Activated CD4-positive, alpha-beta memory T cell treated with anti-CD3 and anti-CD28 coated beads, Interleukin-2, amount 10 ng/mL, durations not matched to agents 7 days and 5 days (primary cell): ENCODE data around the gene MIB2. TPM values are rescaled to one million over a fixed set of nuclear protein-coding genes. Genes with fewer than 3 reads are reported as not detected.

Experiments
- CTCF ChIA-PET: fragments of 350-600 bp; sonication (Branson Sonifier 250); formaldehyde crosslinking; loops from one replicate; lab custom pipeline; 2021; ENCODE audit warnings: antibody characterized with exemption, inconsistent platforms; lab: Charles Lee
- POLR2A ChIA-PET: fragments of 350-600 bp; sonication (Branson Sonifier 250); formaldehyde crosslinking; loops from one replicate; lab custom pipeline; 2021; ENCODE audit warnings: antibody characterized with exemption; lab: Charles Lee
- DNase-seq: peaks from one replicate; pipeline ENCODE4 v3.0.0-alpha.2; 2020
- H3K27ac Mint-ChIP-seq: one replicate; pipeline ENCODE4 v1.8.0; 2021; ENCODE audit warnings: mild to moderate bottlenecking, mixed read lengths
- H3K27me3 Mint-ChIP-seq: one replicate; pipeline ENCODE4 v1.8.0; 2021; ENCODE audit warnings: mixed read lengths
- H3K36me3 Mint-ChIP-seq: one replicate; pipeline ENCODE4 v1.8.0; 2021; ENCODE audit warnings: low read depth, mixed read lengths
- H3K4me1 Mint-ChIP-seq: one replicate; pipeline ENCODE4 v1.8.0; 2021; ENCODE audit warnings: mixed read lengths
- H3K4me3 Mint-ChIP-seq: one replicate; pipeline ENCODE4 v1.8.0; 2021; ENCODE audit warnings: mild to moderate bottlenecking, mixed read lengths
- H3K9me3 Mint-ChIP-seq: one replicate; pipeline ENCODE4 v1.8.0; 2021; ENCODE audit warnings: mixed read lengths
- total RNA-seq, 2 experiments: library from RNA; stranded (reverse); gene quantifications; one replicate each; pipeline ENCODE4 v1.2.3, GENCODE V29; 2021

MIB2 gene
- total RNA-seq, 2 experiments from 2014 or later: 37.2 to 37.5 TPM

DNA sequence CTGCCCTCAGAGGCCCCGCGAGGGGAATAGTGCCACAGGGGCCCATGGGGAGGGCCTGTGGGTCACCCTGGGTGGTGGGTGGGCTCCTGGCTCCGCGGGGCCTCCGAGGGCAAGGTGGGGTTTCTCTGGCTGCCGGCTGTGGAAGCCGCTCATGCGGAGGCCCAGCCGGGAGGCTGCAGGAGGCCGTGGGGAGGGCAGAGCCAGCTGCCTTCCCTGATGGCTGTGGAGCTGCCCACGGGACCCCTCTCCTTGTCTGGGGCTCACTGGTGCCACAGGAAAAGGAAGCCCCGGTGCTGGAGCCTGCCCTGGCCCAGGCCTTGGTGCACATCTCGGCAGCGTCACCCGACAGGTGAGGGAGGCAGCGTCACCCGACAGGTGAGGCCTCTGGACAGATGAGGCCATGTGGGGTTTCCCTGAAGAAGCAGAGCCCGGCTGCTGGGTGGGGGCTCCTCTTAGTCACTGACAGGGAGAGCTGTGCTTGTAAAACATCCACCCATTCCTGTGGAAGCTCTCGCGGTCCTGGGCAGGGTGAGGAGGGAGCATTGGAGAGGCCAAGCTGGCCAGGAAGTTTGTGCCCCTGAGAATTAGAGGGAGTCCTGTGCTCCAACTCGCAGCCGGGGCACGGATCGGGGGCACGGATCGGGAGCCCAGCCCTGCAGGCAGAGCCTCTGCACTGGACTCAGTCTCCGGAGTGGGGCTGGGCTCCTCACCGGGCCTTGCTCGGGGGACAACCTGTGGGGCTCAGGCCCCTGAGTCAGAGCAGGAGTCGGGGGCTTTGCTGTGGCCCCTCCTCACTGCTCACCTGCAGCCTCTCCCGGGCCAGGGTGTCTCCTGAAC lies 6.1 kb downstream of the MIB2 start:
- Mint-ChIP-seq H3K36me3 (no peaks in the 10 kb centered on the region), H3K4me1 (peaks cover 11% of the 10 kb centered on the region), H3K27ac (no peak overlapping the region), H3K4me3 (no peak overlapping the region), H3K27me3 (no peaks in the 10 kb centered on the region), H3K9me3 (no peaks in the 10 kb centered on the region)
- no peak for DNase-seq
- ChIA-PET POLR2A (interaction anchor here (0.9 to 1.1 kb wide), 2 partner anchors 7 to 9 kb away, joined by 3 to 4 read pairs; no protein-coding TSS in a partner anchor), CTCF (no interaction called here)

DNA sequence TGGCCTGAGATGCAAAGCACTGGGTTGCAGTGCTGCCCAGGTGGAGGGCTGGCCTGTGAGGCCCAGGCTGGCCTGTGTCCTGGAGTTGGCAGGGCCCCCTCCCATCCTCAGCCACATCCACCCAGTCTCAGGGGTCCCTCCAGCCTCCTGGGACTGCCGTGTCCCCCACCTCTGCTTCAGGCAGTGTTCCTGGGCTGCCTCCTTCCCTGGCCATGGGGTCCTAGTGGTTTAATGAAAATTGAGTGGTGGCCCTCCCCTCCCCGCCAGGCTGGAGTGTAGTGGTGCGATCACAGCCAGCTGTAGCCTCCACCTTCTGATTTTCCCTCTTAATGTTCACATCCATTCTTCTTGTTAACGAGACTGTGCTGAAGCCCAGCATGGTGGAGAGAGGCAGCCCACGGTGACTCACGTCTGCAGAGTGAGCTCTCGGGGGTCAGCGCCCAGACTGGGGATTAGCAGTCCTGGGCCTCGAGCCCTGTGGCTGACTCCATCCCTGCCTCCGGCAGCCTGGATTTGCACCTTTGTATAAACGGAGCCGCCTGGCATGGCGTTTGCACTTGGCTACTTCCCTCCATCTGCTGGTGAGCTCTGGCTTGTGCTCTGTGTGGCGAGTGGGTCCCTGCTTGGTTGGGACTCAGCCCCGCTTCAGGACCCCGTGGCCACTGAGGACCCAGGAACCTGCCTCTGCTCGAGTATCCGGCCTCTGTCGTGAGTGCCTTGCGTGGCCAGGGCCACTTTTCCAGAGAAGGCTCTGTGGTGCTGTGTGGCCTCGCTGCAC lies 6.9 kb downstream of the MIB2 start:
- H3K27me3 Mint-ChIP-seq: no peaks in the 10 kb centered on the region
- ChIA-PET CTCF (no interaction called here), POLR2A (interaction anchor here (1.1 kb wide), 1 partner anchor 8 kb away, joined by 4 read pairs; no protein-coding TSS in a partner anchor)
- no peak overlapping the region for H3K4me3 Mint-ChIP-seq
- no peaks in the 10 kb centered on the region for H3K36me3 Mint-ChIP-seq
- peaks cover 5% of the 10 kb centered on the region for H3K4me1 Mint-ChIP-seq
- H3K9me3 Mint-ChIP-seq: no peaks in the 10 kb centered on the region
- DNase-seq: no peak
- no peak overlapping the region for H3K27ac Mint-ChIP-seq

GRCh38 chr1:1622788-1623094 lies 7.4 kb downstream of the MIB2 start:
- ChIA-PET CTCF (no interaction called here), POLR2A (no interaction called here)
- no peaks in the 10 kb centered on the region for H3K9me3 Mint-ChIP-seq
- no peak overlapping the region for H3K4me3 Mint-ChIP-seq
- H3K36me3 Mint-ChIP-seq: no peaks in the 10 kb centered on the region
- no peak overlapping the region for H3K27ac Mint-ChIP-seq
- H3K4me1 Mint-ChIP-seq: no peaks in the 10 kb centered on the region
- no peak for DNase-seq
- H3K27me3 Mint-ChIP-seq: no peaks in the 10 kb centered on the region

- DNase-seq: no peak
- Mint-ChIP-seq H3K27me3 (no peaks in the 10 kb centered on the region), H3K27ac (no peak overlapping the region), H3K36me3 (no peaks in the 10 kb centered on the region), H3K9me3 (no peaks in the 10 kb centered on the region), H3K4me1 (no peaks in the 10 kb centered on the region), H3K4me3 (no peak overlapping the region)
- ChIA-PET POLR2A (no interaction called here), CTCF (no interaction called here)
Observed at GRCh38 chr1:1623181-1623630, 7.9 kb downstream of the MIB2 start.

GRCh38 chr1:1623631-1624442 lies 8.5 kb downstream of the MIB2 start:
- Mint-ChIP-seq H3K4me3 (no peak overlapping the region), H3K4me1 (no peaks in the 10 kb centered on the region), H3K36me3 (no peaks in the 10 kb centered on the region), H3K9me3 (no peaks in the 10 kb centered on the region), H3K27ac (no peak overlapping the region), H3K27me3 (no peaks in the 10 kb centered on the region)
- no peak for DNase-seq
- CTCF ChIA-PET: no interaction called here
- POLR2A ChIA-PET: no interaction called here

- DNase-seq: no peak
- POLR2A ChIA-PET: no interaction called here
- Mint-ChIP-seq H3K9me3 (no peaks in the 10 kb centered on the region), H3K36me3 (no peaks in the 10 kb centered on the region), H3K27ac (no peak overlapping the region), H3K4me1 (no peaks in the 10 kb centered on the region), H3K4me3 (no peak overlapping the region), H3K27me3 (no peaks in the 10 kb centered on the region)
- CTCF ChIA-PET: no interaction called here
Observed at GRCh38 chr1:1624443-1625403, 9.4 kb downstream of the MIB2 start.

DNA sequence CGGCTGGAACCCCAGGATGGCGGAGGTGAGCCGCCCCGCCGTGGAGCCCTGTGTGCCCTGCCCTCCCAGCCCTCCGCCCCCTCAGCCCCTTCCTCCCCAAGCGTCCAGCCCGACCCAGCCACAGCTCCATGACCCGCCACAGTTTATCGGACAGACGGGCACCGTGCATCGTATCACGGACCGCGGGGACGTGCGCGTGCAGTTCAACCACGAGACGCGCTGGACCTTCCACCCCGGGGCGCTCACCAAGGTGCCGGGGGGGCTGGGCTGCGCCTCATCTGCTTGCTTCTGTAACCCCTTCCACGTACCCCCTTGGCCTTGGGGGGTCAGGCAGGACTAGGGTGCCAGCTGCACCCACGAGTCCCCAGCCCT lies 10.1 kb downstream of the MIB2 start:
- Mint-ChIP-seq H3K27me3 (peaks cover 2% of the 10 kb centered on the region), H3K27ac (no peak overlapping the region), H3K9me3 (no peaks in the 10 kb centered on the region), H3K4me3 (no peak overlapping the region), H3K4me1 (peaks cover 3% of the 10 kb centered on the region), H3K36me3 (peaks cover 3% of the 10 kb centered on the region)
- POLR2A ChIA-PET: interaction anchor here (1.4 to 1.8 kb wide), 2 partner anchors 10 to 49 kb away, joined by 3 to 8 read pairs; partner anchors contain the start of gene MIB2
- no peak for DNase-seq
- CTCF ChIA-PET: no interaction called here

- Mint-ChIP-seq H3K9me3 (no peaks in the 10 kb centered on the region), H3K4me1 (peaks cover 3% of the 10 kb centered on the region), H3K27me3 (peaks cover 3% of the 10 kb centered on the region), H3K4me3 (no peak overlapping the region), H3K27ac (no peak overlapping the region), H3K36me3 (peaks cover 3% of the 10 kb centered on the region)
- no peak for DNase-seq
- ChIA-PET CTCF (no interaction called here), POLR2A (interaction anchor here (1.4 to 1.8 kb wide), 2 partner anchors 10 to 49 kb away, joined by 3 to 8 read pairs; partner anchors contain the start of gene MIB2)
Observed at GRCh38 chr1:1625824-1626206, 10.5 kb downstream of the MIB2 start.

- DNase-seq: no peak
- H3K4me3 Mint-ChIP-seq: no peak overlapping the region
- peaks cover 3% of the 10 kb centered on the region for H3K27me3 Mint-ChIP-seq
- no peaks in the 10 kb centered on the region for H3K9me3 Mint-ChIP-seq
- CTCF ChIA-PET: no interaction called here
- peaks cover 3% of the 10 kb centered on the region for H3K36me3 Mint-ChIP-seq
- POLR2A ChIA-PET: interaction anchor here (1.4 to 1.8 kb wide), 2 partner anchors 11 to 50 kb away, joined by 3 to 8 read pairs; partner anchors contain the start of gene MIB2
- H3K27ac Mint-ChIP-seq: no peak overlapping the region
- peaks cover 3% of the 10 kb centered on the region for H3K4me1 Mint-ChIP-seq
Observed at GRCh38 chr1:1626207-1627141, 11.2 kb downstream of the MIB2 start.

DNA sequence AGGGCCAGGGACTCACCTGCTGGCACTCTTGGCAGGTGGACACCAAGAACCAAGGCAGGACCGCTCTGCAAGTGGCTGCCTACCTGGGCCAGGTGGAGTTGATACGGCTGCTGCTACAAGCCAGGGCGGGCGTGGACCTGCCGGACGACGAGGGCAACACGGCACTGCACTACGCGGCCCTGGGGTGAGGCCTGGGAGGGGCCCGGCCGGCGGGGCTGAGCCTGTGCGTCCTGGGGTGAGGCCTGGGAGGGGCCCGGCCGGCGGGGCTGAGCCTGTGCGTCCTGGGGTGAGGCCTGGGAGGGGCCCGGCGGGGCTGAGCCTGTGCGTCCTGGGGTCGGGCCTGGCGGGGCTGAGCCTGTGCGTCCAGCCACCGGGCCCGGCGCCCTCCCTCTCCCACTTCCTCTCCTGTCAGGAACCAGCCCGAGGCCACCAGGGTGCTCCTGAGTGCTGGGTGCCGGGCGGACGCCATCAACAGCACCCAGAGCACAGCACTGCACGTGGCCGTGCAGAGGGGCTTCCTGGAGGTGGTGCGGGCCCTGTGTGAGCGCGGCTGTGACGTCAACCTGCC lies 12.0 kb downstream of the MIB2 start:
- H3K27me3 Mint-ChIP-seq: peaks cover 4% of the 10 kb centered on the region

More for the DNA sequence above, 12.0 kb downstream of the MIB2 start:
- DNase-seq: no peak
- Mint-ChIP-seq H3K9me3 (no peaks in the 10 kb centered on the region), H3K36me3 (peaks cover 3% of the 10 kb centered on the region), H3K4me3 (no peak overlapping the region), H3K27ac (no peak overlapping the region), H3K4me1 (peaks cover 5% of the 10 kb centered on the region)
- ChIA-PET CTCF (no interaction called here), POLR2A (interaction anchor here (1.8 kb wide), 1 partner anchor 12 kb away, joined by 8 read pairs; the partner anchor contains the start of gene MIB2)
